Measurements from ENCODE around the gene FNDC4. TPM values are rescaled to one million over a fixed set of nuclear protein-coding genes. Genes with fewer than 3 reads are reported as not detected.
"Not testable (repeated sequence)": the region's sequence is repeated elsewhere in the genome, so short reads cannot be mapped to it uniquely, and the experiment has no call there.

FNDC4 gene
- total RNA-seq = not detected in 2 replicates

GRCh38 chr2:27494944-27495554 is at the start of gene FNDC4:
Gene FNDC4, minus strand, starts transcription at chr2:27495200. Its CDS starts 521 bp downstream, at chr2:27494679.
- Mint-ChIP-seq H3K4me1 (peaks cover 17% of the 10 kb centered on the region), H3K27me3 (peaks cover 57% of the 10 kb centered on the region), H3K36me3 (ENCODE audit: low read depth) (no peaks in the 10 kb centered on the region), H3K4me3 (peak within 1 kb of the TSS; percentile 78), H3K9me3 (no peaks in the 10 kb centered on the region), H3K27ac (no peak within 1 kb of the TSS)
- CTCF ChIA-PET = no interaction called here
- peak; percentile 65 for ATAC-seq (ENCODE audit: low read depth)
- POLR2A ChIA-PET = interaction anchor here (0.6 kb wide), 1 partner anchor 432 kb away, joined by 4 read pairs; no protein-coding TSS in a partner anchor
- TF ChIP-seq CTCF (IDR thresholded peaks at IDR 0.05) = no peak
- intact Hi-C loops (cut with micrococcal nuclease) = no loop called here
- DNase-seq = peak; percentile 26

- POLR2A ChIA-PET = no interaction called here
- no peak for ATAC-seq (ENCODE audit: low read depth)
- H3K27ac Mint-ChIP-seq = no peak overlapping the region
Observed at GRCh38 chr2:27544143-27544821, 49.3 kb upstream of the FNDC4 start.

GRCh38 chr2:27539649-27540048 is 44.6 kb upstream of the FNDC4 start:
- POLR2A ChIA-PET; intact Hi-C loops (cut with micrococcal nuclease); DNase-seq; H3K4me1 Mint-ChIP-seq; H3K27ac Mint-ChIP-seq; H3K36me3 Mint-ChIP-seq (ENCODE audit: low read depth); CTCF ChIA-PET; H3K4me3 Mint-ChIP-seq; H3K27me3 Mint-ChIP-seq; H3K9me3 Mint-ChIP-seq; ATAC-seq (ENCODE audit: low read depth): not testable (repeated sequence)

More at GRCh38 chr2:27544143-27544821, 49.3 kb upstream of the FNDC4 start:
- Mint-ChIP-seq H3K27me3 (no peaks in the 10 kb centered on the region), H3K36me3 (ENCODE audit: low read depth) (no peaks in the 10 kb centered on the region), H3K4me1 (no peaks in the 10 kb centered on the region), H3K9me3 (peaks cover 2% of the 10 kb centered on the region), H3K4me3 (no peak overlapping the region)
- DNase-seq = no peak
- TF ChIP-seq CTCF (IDR thresholded peaks at IDR 0.05) = no peak
- CTCF ChIA-PET = no interaction called here
- intact Hi-C loops (cut with micrococcal nuclease) = no loop called here

GRCh38 chr2:27538839-27539450 is 43.9 kb upstream of the FNDC4 start:
- DNase-seq; H3K27me3 Mint-ChIP-seq; H3K4me3 Mint-ChIP-seq; H3K9me3 Mint-ChIP-seq; H3K27ac Mint-ChIP-seq; H3K4me1 Mint-ChIP-seq; H3K36me3 Mint-ChIP-seq (ENCODE audit: low read depth); ATAC-seq (ENCODE audit: low read depth); intact Hi-C loops (cut with micrococcal nuclease); CTCF ChIA-PET: not testable (repeated sequence)
- POLR2A ChIA-PET = interaction anchor here (0.7 kb wide), 1 partner anchor 8 kb away, joined by 3 read pairs; no protein-coding TSS in a partner anchor

- peaks cover 5% of the 10 kb centered on the region for H3K27me3 Mint-ChIP-seq
- intact Hi-C loops (cut with micrococcal nuclease) = no loop called here
- no peaks in the 10 kb centered on the region for H3K36me3 Mint-ChIP-seq (ENCODE audit: low read depth)
- no peak overlapping the region for H3K4me3 Mint-ChIP-seq
- no peak overlapping the region for H3K27ac Mint-ChIP-seq
- no peak for TF ChIP-seq CTCF (IDR thresholded peaks at IDR 0.05)
- no peaks in the 10 kb centered on the region for H3K4me1 Mint-ChIP-seq
- no peak for ATAC-seq (ENCODE audit: low read depth)
- POLR2A ChIA-PET = no interaction called here
- no peaks in the 10 kb centered on the region for H3K9me3 Mint-ChIP-seq
- CTCF ChIA-PET = no interaction called here
- DNase-seq = no peak
Observed at GRCh38 chr2:27537287-27537686, 42.3 kb upstream of the FNDC4 start.

- H3K27ac Mint-ChIP-seq = no peak overlapping the region
- ChIA-PET POLR2A (no interaction called here), CTCF (no interaction called here)
- DNase-seq (no peak), ATAC-seq (ENCODE audit: low read depth) (no peak)
- no peaks in the 10 kb centered on the region for H3K4me1 Mint-ChIP-seq
- no peak for TF ChIP-seq CTCF (IDR thresholded peaks at IDR 0.05)
- no peaks in the 10 kb centered on the region for H3K36me3 Mint-ChIP-seq (ENCODE audit: low read depth)
- intact Hi-C loops (cut with micrococcal nuclease) = no loop called here
- H3K9me3 Mint-ChIP-seq = no peaks in the 10 kb centered on the region
- H3K4me3 Mint-ChIP-seq = no peak overlapping the region
- H3K27me3 Mint-ChIP-seq = peaks cover 14% of the 10 kb centered on the region
Observed at GRCh38 chr2:27531983-27532382, 37.0 kb upstream of the FNDC4 start.
